ENCODE data around the gene GALK2.

DNA sequence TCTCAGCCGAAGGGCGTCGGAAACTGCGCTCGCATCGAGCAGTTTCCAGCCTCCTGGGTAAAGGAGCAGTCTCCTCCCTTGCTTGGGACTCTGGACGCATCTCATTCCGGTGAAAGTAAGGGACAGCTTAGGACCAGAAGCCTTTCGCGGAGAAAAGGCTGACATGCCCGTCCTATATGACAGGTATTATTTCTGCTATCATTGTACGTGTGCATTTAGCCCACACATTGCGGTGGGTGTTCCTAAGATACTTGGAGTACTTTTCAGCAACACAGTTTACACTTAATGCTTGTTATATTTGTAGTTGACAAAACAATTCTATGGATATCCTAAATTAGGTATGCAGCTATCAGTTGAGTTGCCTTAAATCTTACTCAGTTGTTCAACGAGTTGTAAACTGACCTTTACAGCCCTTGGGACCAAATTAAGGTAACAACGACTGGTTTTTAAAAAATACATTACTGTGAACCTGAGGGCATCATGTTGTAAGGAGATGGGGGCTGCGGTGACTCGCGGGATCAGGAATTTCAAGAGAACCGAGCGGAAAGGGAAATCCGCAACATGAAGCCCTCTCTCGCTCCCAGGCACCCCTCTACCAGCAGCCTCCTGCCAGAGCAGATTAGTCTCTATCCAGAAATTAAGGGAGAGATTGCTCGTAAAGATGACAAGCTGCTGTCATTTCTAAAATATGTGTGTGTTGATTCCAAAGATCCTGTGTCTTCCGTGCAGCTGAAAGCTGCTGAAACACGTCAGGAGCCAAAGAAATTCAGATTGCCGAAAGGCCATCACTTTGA, 14.0 kb upstream of the GALK2 start:
- TF ChIP-seq POLR2A (IDR thresholded peaks at IDR 0.05; ENCODE audit: low read depth, low read length) (peak; percentile 70; the same call in 1 of the 2 replicates), POLR2AphosphoS5 (IDR thresholded peaks at IDR 0.05; ENCODE audit: low read depth, low read length) (no peak), TAF1 (IDR thresholded peaks at IDR 0.05; ENCODE audit: borderline replicate concordance, low read depth, low read length) (no peak)
